SK-N-MC (cell line): ENCODE data around the gene NHP2.
"Not testable (repeated sequence)": the region's sequence is repeated elsewhere in the genome, so short reads cannot be mapped to it uniquely, and the experiment has no call there.

ENCODE experiments used
- DNase-seq: peaks from one replicate; pipeline ENCODE4 v3.0.0-alpha.2; 2011; ENCODE audit warnings: low read depth, low spot score
- H3K27ac ChIP-seq: fragments of 200-600 bp; sonication (generic); 2 replicates; pipeline ENCODE4 v1.5.1; 2016; ENCODE audit warnings: mixed run types
- H3K36me3 ChIP-seq: fragments of 200-600 bp; sonication (generic); 2 replicates; pipeline ENCODE4 v1.6.1; 2017; ENCODE audit warnings: antibody characterized with exemption, low read length, mixed read lengths; ENCODE audit not compliant: insufficient read depth
- H3K4me3 ChIP-seq: fragments of 200-600 bp; sonication (generic); 2 replicates; pipeline ENCODE4 v1.5.1; 2016
- H3K9ac ChIP-seq: fragments of 200-600 bp; sonication (generic); 2 replicates; pipeline ENCODE4 v1.8.0; 2017; ENCODE audit warnings: mixed run types, mixed read lengths; ENCODE audit not compliant: insufficient read length
- H3K9me3 ChIP-seq: fragments of 200-600 bp; sonication (generic); 2 replicates; pipeline ENCODE4 v1.6.1; 2017; ENCODE audit warnings: low read depth, mild to moderate bottlenecking, antibody characterized with exemption, low read length, moderate library complexity, mixed read lengths
- EZH2 ChIP-seq: fragments of 200-600 bp; sonication (generic); IDR thresholded peaks from one replicate; pipeline ENCODE4 v1.6.1; 2017; ENCODE audit warnings: antibody characterized with exemption
- FOXP2 ChIP-seq: optimal IDR thresholded peaks from 2 replicates; pipeline ENCODE3; 2011; ENCODE audit warnings: mild to moderate bottlenecking, moderate library complexity; ENCODE audit not compliant: insufficient read depth; ENCODE audit errors: extremely low read length, control extremely low read depth
- POLR2AphosphoS5 ChIP-seq: IDR thresholded peaks from 2 replicates; pipeline ENCODE4 v1.6.1; 2012; ENCODE audit warnings: mild to moderate bottlenecking, low read depth, low read length, borderline replicate concordance

The NHP2 gene

GRCh38 chr5:178129296-178129695 is 24.4 kb downstream of the NHP2 start:
- Histone ChIP-seq H3K9me3 (no peaks in the 10 kb centered on the region), H3K9ac (no peak overlapping the region), H3K36me3 (peaks cover 4% of the 10 kb centered on the region; the same call in 1 of the 2 replicates), H3K4me3 (no peak overlapping the region), H3K27ac (no peak overlapping the region)
- no peak for DNase-seq
- no peak for TF ChIP-seq POLR2AphosphoS5
- no peak for TF ChIP-seq FOXP2
- TF ChIP-seq EZH2: no peak

- H3K9me3 ChIP-seq, DNase-seq, H3K9ac ChIP-seq, H3K36me3 ChIP-seq, H3K27ac ChIP-seq, H3K4me3 ChIP-seq: not testable (repeated sequence)
These were observed 26.2 kb downstream of the NHP2 start for GRCh38 chr5:178127300-178128009.

- TF ChIP-seq POLR2AphosphoS5 (no peak), FOXP2 (no peak), EZH2 (no peak)
- Histone ChIP-seq H3K4me3 (no peak overlapping the region), H3K9ac (no peak overlapping the region), H3K27ac (no peak overlapping the region), H3K9me3 (no peaks in the 10 kb centered on the region), H3K36me3 (no peaks in the 10 kb centered on the region)
- DNase-seq: no peak
These were observed 27.1 kb downstream of the NHP2 start for GRCh38 chr5:178126556-178126955.

- Histone ChIP-seq H3K36me3 (no peaks in the 10 kb centered on the region), H3K9ac (no peak overlapping the region), H3K27ac (no peak overlapping the region), H3K4me3 (no peak overlapping the region), H3K9me3 (no peaks in the 10 kb centered on the region)
- no peak for DNase-seq
- no peak for TF ChIP-seq POLR2AphosphoS5
These were observed 28.3 kb downstream of the NHP2 start for GRCh38 chr5:178125253-178125906.

GRCh38 chr5:178123966-178124925 is 29.4 kb downstream of the NHP2 start:
- no peak overlapping the region for H3K27ac ChIP-seq
- TF ChIP-seq FOXP2 (no peak), EZH2 (no peak), POLR2AphosphoS5 (no peak)
- no peak for DNase-seq
- no peak overlapping the region for H3K9ac ChIP-seq
- no peaks in the 10 kb centered on the region for H3K36me3 ChIP-seq
- H3K4me3 ChIP-seq: no peak overlapping the region
- no peaks in the 10 kb centered on the region for H3K9me3 ChIP-seq

- TF ChIP-seq EZH2 (no peak), POLR2AphosphoS5 (no peak), FOXP2 (no peak)
- Histone ChIP-seq H3K4me3 (no peak overlapping the region), H3K9ac (no peak overlapping the region), H3K9me3 (no peaks in the 10 kb centered on the region), H3K27ac (no peak overlapping the region), H3K36me3 (no peaks in the 10 kb centered on the region)
- DNase-seq: no peak
These were observed 30.4 kb downstream of the NHP2 start for GRCh38 chr5:178123094-178123965.

GRCh38 chr5:178122346-178122745 is 31.3 kb downstream of the NHP2 start:
- no peak for DNase-seq
- Histone ChIP-seq H3K36me3 (no peaks in the 10 kb centered on the region), H3K4me3 (no peak overlapping the region), H3K9ac (no peak overlapping the region), H3K9me3 (no peaks in the 10 kb centered on the region), H3K27ac (no peak overlapping the region)
- no peak for TF ChIP-seq POLR2AphosphoS5
- no peak for TF ChIP-seq EZH2
- TF ChIP-seq FOXP2: no peak
